NK-92 treated with Interleukin-12 subunit alpha and Interleukin-12 subunit beta, amount 100 ng/mL, for 24 hours (cell line): ENCODE data around the gene ACAA1.
"Not testable (repeated sequence)": the region's sequence is repeated elsewhere in the genome, so short reads cannot be mapped to it uniquely, and the experiment has no call there.

ENCODE experiments used
- DNase-seq: peaks from one replicate; lab custom pipeline; 2025; lab: John Stamatoyannopoulos, UW

Gene ACAA1

DNA sequence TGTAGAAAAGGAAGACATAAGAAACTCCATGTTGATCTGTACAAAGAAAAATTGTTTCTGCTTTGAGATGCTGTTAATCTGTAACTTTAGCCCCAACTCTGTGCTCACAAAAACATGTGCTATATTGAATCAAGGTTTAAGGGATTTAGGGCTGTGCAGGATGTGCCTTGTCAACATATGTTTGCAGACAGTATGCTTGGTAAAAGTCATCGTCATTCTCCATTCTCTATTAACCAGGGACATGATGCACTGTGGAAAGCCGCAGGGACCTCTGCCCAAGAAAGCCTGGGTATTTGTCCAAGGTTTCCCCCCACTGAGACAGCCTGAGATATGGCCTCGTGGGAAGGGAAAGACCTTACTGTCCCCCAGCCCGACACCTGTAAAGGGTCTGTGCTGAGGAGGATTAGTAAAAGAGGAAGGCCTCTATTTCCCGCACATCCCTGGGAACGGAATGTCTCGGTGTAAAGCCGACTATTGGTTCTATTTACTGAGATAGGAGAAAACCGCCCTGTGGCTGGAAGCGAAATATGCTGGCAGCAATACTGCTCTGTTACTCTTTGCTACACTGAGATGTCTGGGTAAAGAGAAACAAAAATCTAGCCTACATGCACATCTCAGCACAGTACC, 2.3 kb downstream of the ACAA1 start:
- DNase-seq: not testable (repeated sequence)

DNA sequence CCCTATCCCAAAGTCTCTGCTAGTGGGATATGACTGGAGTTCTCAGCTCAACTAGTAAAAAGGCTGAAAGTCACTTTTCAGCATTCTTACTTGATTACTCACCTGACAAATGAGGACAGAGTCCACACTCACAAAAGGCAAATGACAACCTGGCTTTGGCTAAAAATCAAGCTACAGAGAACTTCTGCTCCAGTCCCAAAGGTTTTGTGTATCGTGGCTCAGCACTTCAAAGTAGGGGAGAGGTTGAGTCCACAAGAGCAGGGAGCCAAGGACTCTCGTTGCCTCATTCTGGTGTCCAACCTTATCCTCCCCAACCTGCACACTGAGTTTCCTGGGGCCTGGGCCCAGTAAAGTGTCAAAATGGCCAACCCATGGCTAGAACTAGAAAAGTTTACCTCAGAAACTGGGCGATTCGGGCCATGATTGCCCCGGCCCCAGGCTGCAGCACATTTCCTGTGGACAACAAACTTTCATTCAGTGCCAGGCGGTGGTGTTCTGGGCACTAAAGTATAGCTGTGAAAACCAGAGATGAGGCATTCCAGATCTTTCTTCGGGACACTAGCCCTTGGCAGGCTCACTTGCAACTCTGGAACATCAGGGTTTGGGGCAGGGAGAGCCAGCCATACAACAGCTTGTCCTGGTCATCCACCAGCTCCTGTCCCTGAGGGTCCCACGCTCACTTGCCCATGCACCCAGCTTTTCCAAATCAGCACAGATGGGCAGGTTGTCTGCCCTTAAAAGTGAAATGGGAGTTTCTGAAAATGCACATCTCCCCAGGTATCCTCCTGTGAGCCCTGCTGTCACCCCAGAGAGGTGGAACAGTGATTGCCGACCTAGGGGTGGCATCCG, 3.1 kb downstream of the ACAA1 start:
- DNase-seq: no peak

- no peak for DNase-seq
These were observed 3.7 kb downstream of the ACAA1 start for GRCh38 chr3:38133209-38133556.

DNA sequence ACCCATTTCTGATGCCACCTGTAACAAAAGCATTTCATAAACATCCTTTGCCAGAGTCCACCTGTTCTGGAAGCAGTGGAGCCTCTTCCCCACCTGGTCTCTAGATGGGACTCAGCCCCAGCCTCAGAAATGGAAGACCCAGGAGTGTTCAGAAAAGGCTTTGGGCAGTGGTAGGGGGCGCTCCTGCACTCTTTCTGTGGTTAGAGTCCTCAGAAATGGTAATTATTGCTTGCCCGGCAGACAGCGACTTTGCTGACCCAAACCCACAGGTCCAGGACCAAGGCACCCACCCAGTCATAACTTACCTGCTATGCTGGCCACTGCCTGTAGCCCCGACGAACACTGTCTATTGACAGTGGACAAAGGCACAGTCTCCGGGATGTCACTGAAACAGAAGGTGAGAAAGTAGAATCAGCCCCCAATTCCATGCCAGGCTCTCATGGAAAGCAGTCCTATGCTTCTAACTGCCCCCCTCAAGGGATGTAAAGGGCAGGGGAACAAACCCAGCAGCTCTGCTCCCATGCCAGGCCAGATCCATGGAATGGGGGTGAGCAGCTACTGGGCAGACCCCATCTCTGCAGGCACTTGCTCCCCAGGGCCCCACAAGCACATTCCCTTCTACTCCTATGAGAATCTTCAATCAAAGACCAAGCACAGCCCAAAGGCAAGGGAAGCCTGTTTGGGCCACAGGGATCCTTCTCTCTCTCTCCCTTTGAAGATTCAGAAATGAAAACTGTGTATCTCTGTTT, 5.1 kb downstream of the ACAA1 start:
- DNase-seq: no peak

DNA sequence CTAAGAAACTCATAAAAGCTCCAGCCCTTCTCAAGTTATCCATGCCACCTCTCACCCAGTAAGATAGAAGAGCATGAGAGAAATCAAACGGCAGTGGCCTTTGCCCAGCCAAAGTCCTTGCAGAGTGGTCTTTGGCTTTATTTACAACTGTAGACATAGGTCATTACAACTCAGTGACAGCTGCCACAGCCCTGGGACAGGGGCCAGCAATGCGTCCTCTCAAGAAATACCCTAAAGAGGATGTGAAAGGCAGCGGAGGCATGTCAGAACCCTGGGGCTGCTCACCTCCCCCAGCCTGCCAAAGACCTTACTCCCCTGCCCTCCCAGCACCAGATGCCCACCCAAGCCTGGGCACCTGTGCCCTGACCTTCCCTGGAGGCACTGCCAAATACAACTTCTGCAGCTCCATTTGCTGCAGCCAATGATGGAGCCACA, 6.3 kb downstream of the ACAA1 start:
- DNase-seq: no peak

- no peak for DNase-seq
These were observed 7.9 kb downstream of the ACAA1 start for GRCh38 chr3:38129058-38129457.

- no peak for DNase-seq
These were observed 8.6 kb downstream of the ACAA1 start for GRCh38 chr3:38128303-38128655.

DNA sequence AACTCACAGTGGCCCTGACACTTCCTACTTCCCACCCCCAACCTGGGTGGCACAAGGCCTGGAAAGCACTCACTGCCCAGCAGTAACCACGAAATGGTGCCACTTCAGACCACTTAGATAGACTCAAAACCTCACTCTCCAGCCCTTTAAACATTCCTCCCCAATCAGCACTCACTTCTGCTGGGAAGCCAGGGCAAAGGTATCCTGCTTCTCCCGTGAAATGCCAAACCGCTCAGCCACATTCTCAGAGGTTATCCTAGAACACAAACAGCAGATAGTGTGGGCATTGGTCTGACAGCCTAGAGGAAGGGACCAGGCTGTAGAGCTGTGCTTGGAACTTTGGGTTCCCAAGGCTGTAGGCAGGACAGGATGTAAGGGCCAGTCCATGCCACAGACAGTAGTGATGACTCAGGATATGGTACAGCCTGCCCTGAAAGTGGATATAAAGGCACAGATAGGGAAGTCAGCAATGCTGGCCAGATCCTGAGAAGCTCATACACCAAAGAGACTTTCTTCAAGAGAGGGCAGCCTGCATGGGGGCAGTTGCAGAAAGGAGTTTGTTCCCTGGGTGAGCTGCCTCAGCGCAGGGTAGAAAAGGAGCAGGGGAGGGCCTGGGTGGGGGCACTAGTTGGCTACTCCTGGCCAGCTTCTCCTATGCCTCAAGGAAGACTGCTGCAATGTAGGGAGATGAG, 9.2 kb downstream of the ACAA1 start:
- no peak for DNase-seq

DNA sequence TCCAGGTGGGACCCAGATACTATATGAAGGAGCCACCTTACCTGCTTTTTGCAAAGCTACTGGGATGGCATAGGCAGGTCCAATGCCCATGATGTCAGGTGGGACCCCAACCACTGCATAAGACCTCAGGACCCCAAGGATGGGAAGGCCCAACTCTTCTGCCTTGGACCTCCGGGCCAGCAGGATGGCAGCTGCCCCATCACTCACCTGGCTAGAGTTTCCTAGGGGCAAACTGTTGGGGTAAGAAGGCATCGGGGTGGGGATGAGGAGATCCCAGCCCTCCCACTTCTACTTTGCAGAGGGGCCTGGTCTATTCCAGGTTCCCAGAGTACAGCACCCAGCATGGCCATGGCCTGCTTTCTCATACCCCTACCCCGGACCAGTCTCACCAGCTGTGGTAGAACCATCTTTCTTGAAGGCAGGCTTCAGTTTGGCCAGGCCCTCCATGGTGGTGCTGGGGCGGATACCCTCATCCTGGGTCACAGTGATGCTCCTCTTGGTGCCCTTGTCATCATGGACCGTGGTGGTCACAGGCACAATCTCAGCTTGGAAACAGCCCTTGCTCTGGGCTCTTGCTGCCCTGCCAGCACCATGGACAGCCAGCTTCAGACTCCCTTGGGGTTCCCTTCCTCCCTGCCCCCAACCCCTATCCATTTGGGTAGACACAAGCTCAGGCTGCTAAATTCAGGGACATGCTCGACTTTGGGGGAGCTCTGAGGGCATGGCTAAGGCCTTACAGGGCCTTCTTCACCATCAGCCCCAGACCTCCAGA, 10.6 kb downstream of the ACAA1 start:
- no peak for DNase-seq

- DNase-seq: no peak
These were observed 11.4 kb downstream of the ACAA1 start for GRCh38 chr3:38125305-38126120.

- DNase-seq: no peak
These were observed 12.4 kb downstream of the ACAA1 start for GRCh38 chr3:38124324-38125122.

DNA sequence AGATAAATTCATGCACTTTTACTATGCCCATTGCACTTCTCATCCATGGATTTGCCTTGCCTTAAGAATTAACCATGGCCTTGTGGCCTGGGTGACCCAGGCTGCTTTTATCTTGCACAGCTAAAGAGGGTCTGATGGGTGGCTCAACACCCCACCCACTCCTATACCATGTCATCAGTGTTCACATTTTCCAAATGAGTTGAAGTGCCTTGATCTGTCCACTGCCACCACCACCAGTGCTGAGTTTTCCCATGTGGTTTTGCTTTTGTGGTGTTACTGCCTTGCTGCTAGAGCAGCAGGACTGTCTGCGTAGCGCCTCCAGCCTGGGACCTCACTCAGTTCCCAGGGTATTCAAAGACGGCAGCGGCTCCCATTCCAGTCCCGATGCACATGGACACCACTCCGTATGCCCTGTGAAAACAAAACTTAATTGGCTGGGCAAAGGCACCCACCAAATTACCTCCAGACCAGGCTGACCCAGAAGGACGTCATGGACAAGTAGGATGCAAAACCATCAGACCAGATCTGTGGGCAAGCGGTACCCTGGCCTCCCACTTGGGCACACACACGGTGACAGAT, 14.1 kb downstream of the ACAA1 start:
- DNase-seq: no peak

DNA sequence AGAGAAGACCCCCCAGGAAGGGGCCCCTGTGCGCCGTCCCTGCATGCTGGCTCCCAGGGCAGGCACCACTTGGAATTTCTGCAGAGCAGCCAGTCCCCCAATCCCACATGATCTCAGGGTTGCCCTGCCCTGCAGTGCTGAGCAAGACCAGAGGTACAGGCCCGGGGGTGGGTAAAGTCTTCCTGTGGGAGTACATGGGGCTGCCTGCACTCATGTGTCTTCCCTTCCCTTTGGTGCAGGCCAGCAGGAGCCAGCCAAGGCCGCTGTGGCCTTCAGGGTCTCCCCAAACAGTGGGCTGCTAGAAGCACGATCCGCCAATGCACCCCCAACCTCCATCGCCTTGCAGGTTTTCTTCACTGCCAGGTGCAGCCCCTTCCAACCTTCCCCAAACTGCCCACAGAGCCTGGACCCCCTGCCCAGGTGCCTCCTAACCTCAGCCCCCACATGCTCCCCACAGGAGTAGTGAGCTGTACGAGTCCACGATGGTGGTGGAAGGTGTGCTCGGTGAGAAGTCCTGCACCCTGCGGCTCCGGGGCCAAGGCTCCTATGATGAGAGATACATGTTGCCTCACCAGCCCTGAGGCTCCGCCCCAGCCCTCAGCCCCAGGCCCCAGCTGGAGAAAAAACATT, 15.0 kb downstream of the ACAA1 start:
- DNase-seq: no peak

GRCh38 chr3:38121451-38121831, 15.5 kb downstream of the ACAA1 start:
- no peak for DNase-seq

DNA sequence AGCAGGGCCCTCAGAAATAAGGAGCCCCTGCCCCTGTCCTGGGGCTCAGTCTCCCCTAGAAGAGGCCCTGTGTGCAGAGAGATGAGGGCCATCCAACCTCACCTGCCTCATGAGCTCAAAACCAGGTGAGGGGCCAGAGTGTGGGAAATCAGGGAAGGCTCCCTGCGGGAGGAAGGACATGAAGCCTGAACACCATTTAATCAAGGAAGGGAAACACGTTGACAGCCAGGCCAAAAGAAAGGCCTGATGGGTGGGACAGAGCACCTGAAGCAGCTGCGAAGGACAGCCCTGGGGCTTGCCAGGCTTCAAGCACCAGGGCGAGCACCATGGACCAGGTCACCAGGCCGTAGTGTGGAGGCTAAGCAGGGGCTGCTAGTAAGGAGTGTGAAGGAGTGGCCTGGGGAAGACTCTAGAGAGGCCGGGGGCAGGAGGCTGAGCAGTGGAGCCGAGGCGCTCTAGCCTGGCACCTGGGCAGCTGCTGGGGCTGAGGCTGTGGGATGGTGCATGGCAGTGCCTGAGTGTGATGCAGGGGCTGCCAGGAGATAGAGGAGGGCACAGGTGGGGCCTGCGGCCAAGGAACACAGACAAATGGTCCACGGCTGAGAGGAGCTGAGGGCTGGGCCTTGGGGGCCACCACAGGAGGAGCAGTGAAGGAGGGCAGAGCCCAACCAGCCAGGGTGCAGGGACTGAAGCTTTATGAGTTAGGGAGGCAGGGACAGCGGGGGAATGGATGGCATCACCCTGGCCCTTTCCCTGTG, 16.1 kb downstream of the ACAA1 start:
- no peak for DNase-seq

GRCh38 chr3:38119821-38120692, 16.9 kb downstream of the ACAA1 start:
- no peak for DNase-seq

DNA sequence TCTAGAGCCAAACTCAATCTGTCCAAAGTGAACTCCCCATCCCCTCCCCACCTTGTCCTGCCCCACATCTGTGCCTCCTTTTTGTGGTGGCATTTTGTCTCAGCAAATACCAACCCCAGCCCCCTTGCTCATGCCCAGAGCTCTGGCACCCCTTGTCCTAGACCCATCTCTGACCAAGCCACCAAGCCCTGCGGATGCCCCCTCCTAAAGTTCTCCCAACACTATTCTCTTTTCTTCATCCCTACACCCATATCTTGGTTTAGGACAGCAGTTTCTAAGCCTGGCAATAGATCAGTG, 17.7 kb downstream of the ACAA1 start:
- DNase-seq: no peak
